ENCODE results near the gene BCKDHA. TPM values are rescaled to one million over a fixed set of nuclear protein-coding genes. Genes with fewer than 3 reads are reported as not detected.

The BCKDHA gene
- total and polyA plus RNA-seq, 9 of the 15 experiments (the other 6 are each of a cell fraction or from before 2014, with no cell fraction given) = 4.5 to 52.5 (median 14.1) TPM

- no peak for TF ChIP-seq THRA (IDR thresholded peaks at IDR 0.05)
- TF ChIP-seq, protein P1, sequence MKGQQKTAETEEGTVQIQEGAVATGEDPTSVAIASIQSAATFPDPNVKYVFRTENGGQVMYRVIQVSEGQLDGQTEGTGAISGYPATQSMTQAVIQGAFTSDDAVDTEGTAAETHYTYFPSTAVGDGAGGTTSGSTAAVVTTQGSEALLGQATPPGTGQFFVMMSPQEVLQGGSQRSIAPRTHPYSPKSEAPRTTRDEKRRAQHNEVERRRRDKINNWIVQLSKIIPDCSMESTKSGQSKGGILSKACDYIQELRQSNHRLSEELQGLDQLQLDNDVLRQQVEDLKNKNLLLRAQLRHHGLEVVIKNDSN (CRISPR knock-in tag; IDR thresholded peaks at IDR 0.05) = no peak
Measured at GRCh38 chr19:41422955-41423354, 25.3 kb downstream of the BCKDHA start (continued).

DNA sequence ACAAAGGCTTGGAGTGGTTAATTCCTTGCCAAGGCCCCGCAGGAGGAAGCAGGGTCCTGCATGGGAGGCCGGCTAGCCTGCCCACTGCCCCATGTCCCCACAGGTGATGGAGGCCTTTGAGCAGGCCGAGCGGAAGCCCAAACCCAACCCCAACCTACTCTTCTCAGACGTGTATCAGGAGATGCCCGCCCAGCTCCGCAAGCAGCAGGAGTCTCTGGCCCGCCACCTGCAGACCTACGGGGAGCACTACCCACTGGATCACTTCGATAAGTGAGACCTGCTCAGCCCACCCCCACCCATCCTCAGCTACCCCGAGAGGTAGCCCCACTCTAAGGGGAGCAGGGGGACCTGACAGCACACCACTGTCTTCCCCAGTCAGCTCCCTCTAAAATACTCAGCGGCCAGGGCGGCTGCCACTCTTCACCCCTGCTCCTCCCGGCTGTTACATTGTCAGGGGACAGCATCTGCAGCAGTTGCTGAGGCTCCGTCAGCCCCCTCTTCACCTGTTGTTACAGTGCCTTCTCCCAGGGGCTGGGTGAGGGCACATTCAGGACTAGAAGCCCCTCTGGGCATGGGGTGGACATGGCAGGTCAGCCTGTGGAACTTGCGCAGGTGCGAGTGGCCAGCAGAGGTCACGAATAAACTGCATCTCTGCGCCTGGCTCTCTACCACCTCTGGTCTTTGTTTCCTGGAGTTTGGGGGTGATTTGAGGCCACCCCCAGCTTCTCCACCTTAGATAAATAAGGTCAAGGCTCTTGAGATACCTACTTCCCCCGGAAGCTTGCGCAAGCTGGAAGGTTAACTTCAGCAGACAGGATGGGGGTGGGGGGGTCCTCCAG, 26.9 kb downstream of the BCKDHA start:
- POLR2A ChIA-PET = interaction anchor here (1.0 kb wide), 2 partner anchors 14 to 17 kb away, joined by 3 to 7 read pairs; no protein-coding TSS in a partner anchor
- BruUV-seq (replicated peaks) = no TSS peak
- in situ Hi-C loops (cut with MboI) = no loop called here

More for the DNA sequence above, 26.9 kb downstream of the BCKDHA start:
- H3K4me1 ChIP-seq (replicated peaks in 1 of 2; ENCODE audit: control insufficient read depth in 2 of 2, insufficient read depth in 2 of 2, low read length in 2 of 2) = peaks cover 23 to 47% of the 10 kb centered on the region in 2 experiments
- no peak overlapping the region for H3K4me3 ChIP-seq
- intact Hi-C loops (cut with micrococcal nuclease) = no loop called here
- ATAC-seq = no peak
- H3K36me3 ChIP-seq (ENCODE audit: control insufficient read depth, insufficient read depth, low read length) = peaks cover 49% of the 10 kb centered on the region; the same call in 2 of the 3 replicates
- peaks cover 8% of the 10 kb centered on the region; the same call in 2 of the 3 replicates for H3K79me2 ChIP-seq (ENCODE audit: control insufficient read depth, insufficient read depth, low read length)
- H3K27ac ChIP-seq (ENCODE audit: extremely low read depth, low read depth, low read length) = no peak overlapping the region
- H3K4me2 ChIP-seq (ENCODE audit: insufficient read depth, low read length) = no peak overlapping the region
- peak in 1 of 4 experiments; percentile 20 for DNase-seq (ENCODE audit: extremely low read depth in 1 of 4, low spot score in 3 of 4)
- CTCF ChIA-PET (ENCODE audit: low intra/inter-chr PET ratio) = interaction anchor here (0.6 kb wide), 1 partner anchor 33 kb away, joined by 3 read pairs; no protein-coding TSS in a partner anchor
- H4K20me1 ChIP-seq (replicated peaks; ENCODE audit: control insufficient read depth, insufficient read depth, low read length) = no peaks in the 10 kb centered on the region
- no peak for FAIRE-seq
- TF ChIP-seq CEBPB (tag; IDR thresholded peaks at IDR 0.05) (peak; percentile 91), ETV1 (tag; conservative IDR thresholded peaks at IDR 0.05; ENCODE audit: low read depth) (peak; percentile 32; the same call in 1 of the 2 replicates), ZNF354B (CRISPR knock-in tag; IDR thresholded peaks at IDR 0.05) (no peak), MTA3 (IDR thresholded peaks at IDR 0.05; ENCODE audit: borderline replicate concordance) (no peak), CEBPG (CRISPR knock-in tag; IDR thresholded peaks at IDR 0.05) (peak; percentile 25; the same call in 1 of the 2 replicates), CEBPG (tag; conservative IDR thresholded peaks at IDR 0.05 in 1 of 2, IDR thresholded peaks at IDR 0.05 in 1 of 2) (peak in 1 of 2 experiments; percentile 40; a peak in 2 of 4 replicates), GABPA (tag; conservative IDR thresholded peaks at IDR 0.05; ENCODE audit: low read depth) (peak; percentile 37; the same call in 1 of the 2 replicates)
- WGBS (ENCODE audit: insufficient coverage, low coverage, missing lambda C conversion rate) = 83% methylated on average over 17 of the region's 21 CpGs
- H3K9me3 ChIP-seq (replicated peaks; ENCODE audit: control insufficient read depth, insufficient read depth, low read depth, low read length) = no peaks in the 10 kb centered on the region
- no peaks in the 10 kb centered on the region for H3K9me1 ChIP-seq (ENCODE audit: control insufficient read depth, insufficient read depth, low read length)
- H3K9ac ChIP-seq (ENCODE audit: insufficient read depth in 1 of 2, low read depth in 2 of 2, low read length in 2 of 2) = peak overlapping the region in 1 of 2 experiments; percentile 87; a peak in 2 of 4 replicates
- H3K27me3 ChIP-seq (ENCODE audit: control insufficient read depth in 2 of 2, insufficient read depth in 2 of 2, low read length in 2 of 2) = no peaks in the 10 kb centered on the region
- no peak overlapping the region for H2AFZ ChIP-seq (ENCODE audit: low read depth, low read length)

Data from K562 (cell line).